HCT116 (cell line): ENCODE measurements around the gene FAM180A. TPM values are rescaled to one million over a fixed set of nuclear protein-coding genes. Genes with fewer than 3 reads are reported as not detected.

ENCODE experiments used
- ATAC-seq: fragments of 200-7000 bp; cut with Tn5 transposase; 2 replicates; pipeline ENCODE4 v1.9.1; 2020; ENCODE audit warnings: mild to moderate bottlenecking, moderate library complexity
- BruUV-seq: library from RNA; stranded (reverse); fragments of 400-500 nt; replicated peaks from 2 replicates; lab custom pipeline; 2021; lab: Mats Ljungman, UMichigan
- CTCF ChIA-PET: fragments of 300-600 bp; sonication (Branson Sonifier 250); formaldehyde crosslinking; loops from one replicate; lab custom pipeline; 2021; ENCODE audit warnings: antibody characterized with exemption; lab: Charles Lee
- POLR2A ChIA-PET: fragments of 300-600, 350-600 bp; sonication (Branson Sonifier 250); formaldehyde crosslinking; loops from one replicate; lab custom pipeline; 2021; ENCODE audit warnings: antibody characterized with exemption; lab: Charles Lee
- RAD21 ChIA-PET, 2 experiments: fragments of 300-600 bp; sonication (Branson Sonifier 250); formaldehyde crosslinking; loops; one replicate each; lab custom pipeline; 2023; ENCODE audit warnings: low total read pairs in 2 of 2; ENCODE audit not compliant: uncharacterized antibody in 2 of 2, unreplicated experiment in 2 of 2, low non-redundant PET in 1 of 2; lab: Charles Lee
- DNase-seq: peaks from one replicate; pipeline ENCODE4 v3.0.0-alpha.2; 2010; ENCODE audit warnings: low read depth, low spot score
- H2AFZ ChIP-seq: fragments of 200-600 bp; shearing (Covaris generic), sonication (generic); 2 replicates; pipeline ENCODE4 v1.6.1; 2017; ENCODE audit warnings: low read depth, mixed run types, mixed read lengths, antibody characterized with exemption, low read length; ENCODE audit not compliant: poor library complexity, severe bottlenecking
- H3K27ac ChIP-seq: 2 replicates; pipeline ENCODE4 v1.5.1; 2012; ENCODE audit warnings: low read depth, low read length
- H3K27me3 ChIP-seq: fragments of 200-600 bp; sonication (generic); 2 replicates; pipeline ENCODE4 v1.6.1; 2016; ENCODE audit warnings: mixed run types, low read length, mixed read lengths; ENCODE audit not compliant: insufficient read depth
- H3K36me3 ChIP-seq, 2 experiments: fragments of 200-500 bp in 1 of 2; fragments of 200-600 bp in 1 of 2; sonication (Bioruptor generic) in 1 of 2; sonication (generic) in 1 of 2; 2 replicates each; pipeline versions ENCODE4 v1.5.1 to v1.6.1; 2014 to 2016; ENCODE audit warnings: low read length in 2 of 2, inconsistent platforms in 1 of 2, mixed read lengths in 1 of 2, mixed run types in 1 of 2; ENCODE audit not compliant: insufficient read depth in 2 of 2, control insufficient read depth in 1 of 2
- H3K4me1 ChIP-seq, 2 experiments: fragments of 200-600 bp in 1 of 2; sonication (generic) in 1 of 2; 2 replicates each; pipeline versions ENCODE4 v1.5.1 to v1.6.1; 2012 to 2017; ENCODE audit warnings: low read length in 2 of 2, inconsistent platforms in 1 of 2, mild to moderate bottlenecking in 1 of 2, mixed read lengths in 1 of 2, mixed run types in 1 of 2, moderate library complexity in 1 of 2; ENCODE audit not compliant: insufficient read depth in 2 of 2, control insufficient read depth in 1 of 2
- H3K4me2 ChIP-seq: fragments of 200-600 bp; sonication (generic); 2 replicates; pipeline ENCODE4 v1.6.1; 2017; ENCODE audit warnings: mixed run types, low read length, mixed read lengths
- H3K4me3 ChIP-seq, 2 experiments: fragments of 200-600 bp in 1 of 2; sonication (generic) in 1 of 2; replicated peaks in 1 of 2; 2 replicates each; pipeline ENCODE4 v1.5.1; 2011 to 2016; ENCODE audit warnings: low read length in 2 of 2, control low read depth in 1 of 2, low read depth in 1 of 2, mild to moderate bottlenecking in 1 of 2, mixed read lengths in 1 of 2, mixed run types in 1 of 2
- H3K79me2 ChIP-seq: fragments of 200-600 bp; sonication (generic); 2 replicates; pipeline ENCODE4 v1.6.1; 2017; ENCODE audit warnings: mild to moderate bottlenecking, mixed run types, low read length, moderate library complexity, mixed read lengths; ENCODE audit not compliant: insufficient read depth
- H3K9ac ChIP-seq: fragments of 200-600 bp; sonication (generic); 2 replicates; pipeline ENCODE4 v1.6.1; 2016; ENCODE audit warnings: low read length, mixed read lengths
- H3K9me2 ChIP-seq: fragments of 200-600 bp; sonication (generic), shearing (Covaris generic); 2 replicates; pipeline ENCODE4 v1.6.1; 2017; ENCODE audit warnings: mixed run types, mild to moderate bottlenecking, moderate library complexity; ENCODE audit not compliant: insufficient read depth
- H3K9me3 ChIP-seq, 2 experiments: fragments of 200-500 bp in 1 of 2; fragments of 200-600 bp in 1 of 2; sonication (Bioruptor generic) in 1 of 2; sonication (generic) in 1 of 2; 2 replicates each; pipeline ENCODE4 v1.6.1; 2014 to 2017; ENCODE audit warnings: low read length in 2 of 2, mixed read lengths in 2 of 2, inconsistent platforms in 1 of 2, low read depth in 1 of 2, mild to moderate bottlenecking in 1 of 2, mixed run types in 1 of 2, moderate library complexity in 1 of 2; ENCODE audit not compliant: control insufficient read depth in 1 of 2, insufficient read depth in 1 of 2
- H4K20me1 ChIP-seq: fragments of 200-600 bp; sonication (generic), shearing (Covaris generic); 2 replicates; pipeline ENCODE4 v1.6.1; 2017; ENCODE audit warnings: mixed run types, mild to moderate bottlenecking, moderate library complexity; ENCODE audit not compliant: insufficient read depth
- ATF3 ChIP-seq: IDR thresholded peaks from 2 replicates; pipeline ENCODE4 v1.6.1; 2012
- CBX3 ChIP-seq: IDR thresholded peaks from 2 replicates; pipeline ENCODE4 v1.6.1; 2012; ENCODE audit warnings: low read depth
- CEBPB ChIP-seq: IDR thresholded peaks from 2 replicates; pipeline ENCODE4 v1.6.1; 2012; ENCODE audit warnings: low read depth
- EGR1 ChIP-seq: IDR thresholded peaks from 2 replicates; pipeline ENCODE4 v1.6.1; 2012; ENCODE audit warnings: low read depth
- ELF1 ChIP-seq: IDR thresholded peaks from 2 replicates; pipeline ENCODE4 v1.6.1; 2012; ENCODE audit warnings: low read depth, borderline replicate concordance
- EZH2 ChIP-seq: fragments of 200-600 bp; sonication (generic); IDR thresholded peaks from 2 replicates; pipeline ENCODE4 v1.6.1; 2017; ENCODE audit warnings: antibody characterized with exemption, mixed run types
- EZH2phosphoT487 ChIP-seq: fragments of 200-600 bp; IDR thresholded peaks from 2 replicates; pipeline ENCODE4 v1.6.1; 2018; ENCODE audit warnings: antibody characterized with exemption, borderline replicate concordance
- FOSL1 ChIP-seq: IDR thresholded peaks from 2 replicates; pipeline ENCODE4 v1.6.1; 2012; ENCODE audit warnings: low read depth
- POLR2A ChIP-seq: IDR thresholded peaks from 2 replicates; pipeline ENCODE4 v1.7.0; 2011; ENCODE audit warnings: borderline replicate concordance; ENCODE audit not compliant: insufficient read depth, insufficient read length; ENCODE audit errors: extremely low read depth
- RAD21 ChIP-seq: IDR thresholded peaks from 2 replicates; pipeline ENCODE4 v1.6.1; 2012; ENCODE audit warnings: low read depth, mild to moderate bottlenecking
- SIN3A ChIP-seq: IDR thresholded peaks from 2 replicates; pipeline ENCODE4 v1.6.1; 2012; ENCODE audit warnings: low read depth
- SP1 ChIP-seq: IDR thresholded peaks from 2 replicates; pipeline ENCODE4 v1.6.1; 2012; ENCODE audit warnings: low read depth
- SRF ChIP-seq: IDR thresholded peaks from 2 replicates; pipeline ENCODE4 v1.6.1; 2012; ENCODE audit warnings: low read depth
- TCF7L2 ChIP-seq: IDR thresholded peaks from 2 replicates; pipeline ENCODE4 v1.7.0; 2011; ENCODE audit warnings: borderline replicate concordance, inconsistent platforms; ENCODE audit not compliant: insufficient read depth, insufficient read length; ENCODE audit errors: extremely low read depth
- ZNF274 ChIP-seq: fragments of 200-500 bp; sonication (Bioruptor generic); IDR thresholded peaks from 2 replicates; pipeline ENCODE4 v1.6.1; 2014; ENCODE audit warnings: mild to moderate bottlenecking, low read depth, low read length, inconsistent platforms
- intact Hi-C: fragments of 100-400 bp; cut with micrococcal nuclease; formaldehyde crosslinking; loops from 2 replicates; pipeline ENCODE4 v1.10.0; 2022
- total RNA-seq: library from RNA; stranded (reverse); gene quantifications from one replicate; pipeline ENCODE4 v1.2.1, GENCODE V29; 2021; ENCODE audit not compliant: unreplicated experiment
- TF ChIP-seq, protein P1 (sequence below): IDR thresholded peaks from 2 replicates; pipeline ENCODE4 v1.6.1; 2012; ENCODE audit warnings: low read depth

Gene FAM180A
- total RNA-seq, 1 experiment from 2014 or later = 0.59 TPM

DNA sequence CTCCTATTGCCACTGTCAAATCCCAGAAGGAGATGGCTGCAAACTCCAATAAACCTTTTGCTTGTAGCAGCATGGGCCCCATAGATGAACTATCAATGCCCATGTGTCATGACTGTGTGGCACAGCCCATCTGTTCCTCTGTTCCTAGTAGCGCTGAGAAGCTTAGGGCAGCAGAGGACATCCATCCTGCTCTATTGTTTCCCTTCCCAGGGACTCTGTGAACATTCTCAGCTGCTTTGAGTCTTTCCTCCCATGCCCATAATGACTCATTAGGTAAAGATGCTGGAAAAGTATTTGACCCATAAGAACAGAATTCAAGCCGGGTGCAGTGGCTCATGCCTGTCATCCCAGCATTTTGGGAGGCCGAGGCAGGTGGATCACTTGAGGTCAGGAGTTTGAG lies 58.0 kb downstream of the FAM180A start:
- Histone ChIP-seq H3K4me1 (peaks cover 0 to 7% of the 10 kb centered on the region in 2 experiments; a peak in 1 of 4 replicates), H3K4me2 (no peak overlapping the region), H3K4me3 (no peak overlapping the region), H2AFZ (no peak overlapping the region), H3K9ac (no peak overlapping the region), H3K79me2 (no peaks in the 10 kb centered on the region), H3K27ac (no peak overlapping the region), H3K9me3 (no peaks in the 10 kb centered on the region), H3K9me2 (no peaks in the 10 kb centered on the region), H3K27me3 (no peaks in the 10 kb centered on the region), H3K36me3 (no peaks in the 10 kb centered on the region), H4K20me1 (no peaks in the 10 kb centered on the region)
- no peak for ATAC-seq
- ChIA-PET CTCF (interaction anchor here (0.9 kb wide), 1 partner anchor 18 kb away, joined by 3 read pairs; no protein-coding TSS in a partner anchor), POLR2A (no interaction called here), RAD21 (no interaction called here)
- no TSS peak for BruUV-seq
- TF ChIP-seq EZH2phosphoT487 (no peak), ATF3 (no peak), RAD21 (no peak), SIN3A (no peak), SP1 (no peak), ELF1 (no peak), EGR1 (no peak), ZNF274 (no peak), CEBPB (no peak), EZH2 (no peak), FOSL1 (no peak), POLR2A (no peak), TCF7L2 (no peak), CBX3 (no peak), SRF (no peak)
- TF ChIP-seq, protein P1, sequence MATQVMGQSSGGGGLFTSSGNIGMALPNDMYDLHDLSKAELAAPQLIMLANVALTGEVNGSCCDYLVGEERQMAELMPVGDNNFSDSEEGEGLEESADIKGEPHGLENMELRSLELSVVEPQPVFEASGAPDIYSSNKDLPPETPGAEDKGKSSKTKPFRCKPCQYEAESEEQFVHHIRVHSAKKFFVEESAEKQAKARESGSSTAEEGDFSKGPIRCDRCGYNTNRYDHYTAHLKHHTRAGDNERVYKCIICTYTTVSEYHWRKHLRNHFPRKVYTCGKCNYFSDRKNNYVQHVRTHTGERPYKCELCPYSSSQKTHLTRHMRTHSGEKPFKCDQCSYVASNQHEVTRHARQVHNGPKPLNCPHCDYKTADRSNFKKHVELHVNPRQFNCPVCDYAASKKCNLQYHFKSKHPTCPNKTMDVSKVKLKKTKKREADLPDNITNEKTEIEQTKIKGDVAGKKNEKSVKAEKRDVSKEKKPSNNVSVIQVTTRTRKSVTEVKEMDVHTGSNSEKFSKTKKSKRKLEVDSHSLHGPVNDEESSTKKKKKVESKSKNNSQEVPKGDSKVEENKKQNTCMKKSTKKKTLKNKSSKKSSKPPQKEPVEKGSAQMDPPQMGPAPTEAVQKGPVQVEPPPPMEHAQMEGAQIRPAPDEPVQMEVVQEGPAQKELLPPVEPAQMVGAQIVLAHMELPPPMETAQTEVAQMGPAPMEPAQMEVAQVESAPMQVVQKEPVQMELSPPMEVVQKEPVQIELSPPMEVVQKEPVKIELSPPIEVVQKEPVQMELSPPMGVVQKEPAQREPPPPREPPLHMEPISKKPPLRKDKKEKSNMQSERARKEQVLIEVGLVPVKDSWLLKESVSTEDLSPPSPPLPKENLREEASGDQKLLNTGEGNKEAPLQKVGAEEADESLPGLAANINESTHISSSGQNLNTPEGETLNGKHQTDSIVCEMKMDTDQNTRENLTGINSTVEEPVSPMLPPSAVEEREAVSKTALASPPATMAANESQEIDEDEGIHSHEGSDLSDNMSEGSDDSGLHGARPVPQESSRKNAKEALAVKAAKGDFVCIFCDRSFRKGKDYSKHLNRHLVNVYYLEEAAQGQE = no peak
- TF ChIP-seq, all 23 proteins: peak for 0
- DNase-seq = no peak
- intact Hi-C loops = no loop called here
